ENCODE data around the gene DNAH12. TPM values are rescaled to one million over a fixed set of nuclear protein-coding genes. Genes with fewer than 3 reads are reported as not detected.

DNAH12 gene
- total and polyA plus RNA-seq, 2 donors from 2014 or later = 0.38 TPM; not detected in 1

GRCh38 chr3:57572096-57572495 lies 28.0 kb upstream of the DNAH12 start:
- FAIRE-seq = no peak
- no peak for DNase-seq
- H3K27ac ChIP-seq (ENCODE audit: low read depth in 2 of 2, low read length in 2 of 2) = no peak overlapping the region
- H3K27me3 ChIP-seq (ENCODE audit: control insufficient read depth, insufficient read depth, low read length) = no peaks in the 10 kb centered on the region
- intact Hi-C loops (cut with DNase I) = no loop called here
- H3K4me1 ChIP-seq (ENCODE audit: control insufficient read depth in 2 of 3, insufficient read depth in 2 of 3, low read depth in 1 of 3, low read length in 3 of 3) = peaks cover 0 to 4% (median 2%) of the 10 kb centered on the region in 3 donors
- no peak overlapping the region for H3K4me3 ChIP-seq (ENCODE audit: low read length in 3 of 3)
- TF ChIP-seq, protein P1, sequence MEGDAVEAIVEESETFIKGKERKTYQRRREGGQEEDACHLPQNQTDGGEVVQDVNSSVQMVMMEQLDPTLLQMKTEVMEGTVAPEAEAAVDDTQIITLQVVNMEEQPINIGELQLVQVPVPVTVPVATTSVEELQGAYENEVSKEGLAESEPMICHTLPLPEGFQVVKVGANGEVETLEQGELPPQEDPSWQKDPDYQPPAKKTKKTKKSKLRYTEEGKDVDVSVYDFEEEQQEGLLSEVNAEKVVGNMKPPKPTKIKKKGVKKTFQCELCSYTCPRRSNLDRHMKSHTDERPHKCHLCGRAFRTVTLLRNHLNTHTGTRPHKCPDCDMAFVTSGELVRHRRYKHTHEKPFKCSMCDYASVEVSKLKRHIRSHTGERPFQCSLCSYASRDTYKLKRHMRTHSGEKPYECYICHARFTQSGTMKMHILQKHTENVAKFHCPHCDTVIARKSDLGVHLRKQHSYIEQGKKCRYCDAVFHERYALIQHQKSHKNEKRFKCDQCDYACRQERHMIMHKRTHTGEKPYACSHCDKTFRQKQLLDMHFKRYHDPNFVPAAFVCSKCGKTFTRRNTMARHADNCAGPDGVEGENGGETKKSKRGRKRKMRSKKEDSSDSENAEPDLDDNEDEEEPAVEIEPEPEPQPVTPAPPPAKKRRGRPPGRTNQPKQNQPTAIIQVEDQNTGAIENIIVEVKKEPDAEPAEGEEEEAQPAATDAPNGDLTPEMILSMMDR (IDR thresholded peaks at IDR 0.05; ENCODE audit: borderline replicate concordance, extremely low read depth, insufficient read depth) = no peak
- H3K36me3 ChIP-seq (ENCODE audit: control insufficient read depth in 2 of 3, insufficient read depth in 3 of 3, low read length in 3 of 3) = peaks cover 6 to 38% (median 7%) of the 10 kb centered on the region in 3 donors
- H3K9me3 ChIP-seq (ENCODE audit: control insufficient read depth in 2 of 3, insufficient read depth in 1 of 3, low read length in 3 of 3) = no peaks in the 10 kb centered on the region
- no peak overlapping the region for H3K9ac ChIP-seq (ENCODE audit: low read length in 3 of 3)

DNA sequence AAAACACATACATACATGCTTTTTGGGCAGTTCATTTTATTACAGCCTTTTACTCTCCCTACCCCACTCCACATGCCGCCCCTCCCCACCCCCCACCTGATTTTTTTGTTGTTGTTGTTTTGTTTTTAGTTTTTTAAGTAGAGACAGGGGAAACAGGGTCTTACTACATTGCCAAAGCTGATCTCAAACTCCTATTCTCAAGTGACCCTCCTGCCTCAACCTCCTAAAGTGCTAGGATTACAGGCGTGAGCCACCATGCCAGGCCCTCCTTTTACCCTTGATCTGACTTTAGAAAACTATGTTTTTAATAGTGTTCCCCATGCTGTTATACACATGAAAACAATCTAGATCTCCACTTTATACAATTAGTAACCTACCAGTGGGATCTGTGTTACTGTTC lies 26.7 kb upstream of the DNAH12 start:
- TF ChIP-seq, protein P1 (IDR thresholded peaks at IDR 0.05; ENCODE audit: borderline replicate concordance, extremely low read depth, insufficient read depth) = no peak
- Histone ChIP-seq H3K36me3 (ENCODE audit: control insufficient read depth in 2 of 3, insufficient read depth in 3 of 3, low read length in 3 of 3) (peaks cover 6 to 42% (median 7%) of the 10 kb centered on the region in 3 donors), H3K9ac (ENCODE audit: low read length in 3 of 3) (no peak overlapping the region), H3K27me3 (ENCODE audit: control insufficient read depth, insufficient read depth, low read length) (no peaks in the 10 kb centered on the region), H3K4me1 (ENCODE audit: control insufficient read depth in 2 of 3, insufficient read depth in 2 of 3, low read depth in 1 of 3, low read length in 3 of 3) (peaks cover 0 to 2% (median 0%) of the 10 kb centered on the region in 3 donors), H3K4me3 (ENCODE audit: low read length in 3 of 3) (no peak overlapping the region), H3K9me3 (ENCODE audit: control insufficient read depth in 2 of 3, insufficient read depth in 1 of 3, low read length in 3 of 3) (no peaks in the 10 kb centered on the region), H3K27ac (ENCODE audit: low read depth in 2 of 2, low read length in 2 of 2) (no peak overlapping the region)
- intact Hi-C loops (cut with DNase I) = no loop called here
- DNase-seq (no peak), FAIRE-seq (no peak)

GRCh38 chr3:57569859-57570450 lies 25.8 kb upstream of the DNAH12 start:
- Histone ChIP-seq H3K36me3 (ENCODE audit: control insufficient read depth in 2 of 3, insufficient read depth in 3 of 3, low read length in 3 of 3) (peaks cover 5 to 36% (median 6%) of the 10 kb centered on the region in 3 donors), H3K4me1 (ENCODE audit: control insufficient read depth in 2 of 3, insufficient read depth in 2 of 3, low read depth in 1 of 3, low read length in 3 of 3) (no peaks in the 10 kb centered on the region), H3K9me3 (ENCODE audit: control insufficient read depth in 2 of 3, insufficient read depth in 1 of 3, low read length in 3 of 3) (no peaks in the 10 kb centered on the region), H3K27ac (ENCODE audit: low read depth in 2 of 2, low read length in 2 of 2) (no peak overlapping the region), H3K4me3 (ENCODE audit: low read length in 3 of 3) (no peak overlapping the region), H3K9ac (ENCODE audit: low read length in 3 of 3) (no peak overlapping the region), H3K27me3 (ENCODE audit: control insufficient read depth, insufficient read depth, low read length) (no peaks in the 10 kb centered on the region)
- FAIRE-seq = no peak
- intact Hi-C loops (cut with DNase I) = no loop called here
- no peak for DNase-seq
- TF ChIP-seq, protein P1 (IDR thresholded peaks at IDR 0.05; ENCODE audit: borderline replicate concordance, extremely low read depth, insufficient read depth) = no peak

GRCh38 chr3:57559526-57559925 lies 15.4 kb upstream of the DNAH12 start:
- intact Hi-C loops (cut with DNase I) = no loop called here
- TF ChIP-seq, protein P1 (IDR thresholded peaks at IDR 0.05; ENCODE audit: borderline replicate concordance, extremely low read depth, insufficient read depth) = no peak
- FAIRE-seq (no peak), DNase-seq (no peak)
- no peak overlapping the region for H3K27ac ChIP-seq (ENCODE audit: low read depth in 2 of 2, low read length in 2 of 2)
- H3K27me3 ChIP-seq (ENCODE audit: control insufficient read depth, insufficient read depth, low read length) = no peaks in the 10 kb centered on the region
- H3K9ac ChIP-seq (ENCODE audit: low read length in 3 of 3) = no peak overlapping the region
- peaks cover 0 to 13% (median 9%) of the 10 kb centered on the region in 3 donors for H3K4me1 ChIP-seq (ENCODE audit: control insufficient read depth in 2 of 3, insufficient read depth in 2 of 3, low read depth in 1 of 3, low read length in 3 of 3)
- no peaks in the 10 kb centered on the region for H3K9me3 ChIP-seq (ENCODE audit: control insufficient read depth in 2 of 3, insufficient read depth in 1 of 3, low read length in 3 of 3)
- H3K36me3 ChIP-seq (ENCODE audit: control insufficient read depth in 2 of 3, insufficient read depth in 3 of 3, low read length in 3 of 3) = peaks cover 0 to 10% (median 7%) of the 10 kb centered on the region in 3 donors
- H3K4me3 ChIP-seq (ENCODE audit: low read length in 3 of 3) = no peak overlapping the region

Measured in kidney (tissue), 14 donors.